GM18499 (cell line): ENCODE data around the gene C10orf90.

Source experiments
- ATAC-seq: cut with Tn5 transposase; IDR thresholded peaks from one replicate; pipeline ENCODE4 v1.9.1; 2021; ENCODE audit warnings: moderate number of reproducible peaks; ENCODE audit not compliant: insufficient read depth, unreplicated experiment

C10orf90 gene

GRCh38 chr10:126476246-126476645, 194.2 kb downstream of the C10orf90 start:
- ATAC-seq = no peak

GRCh38 chr10:126475074-126475691, 195.3 kb downstream of the C10orf90 start:
- ATAC-seq = no peak

- ATAC-seq = no peak
These were observed 196.5 kb downstream of the C10orf90 start for GRCh38 chr10:126474031-126474430.

GRCh38 chr10:126470991-126471390, 199.5 kb downstream of the C10orf90 start:
- no peak for ATAC-seq

GRCh38 chr10:126469692-126470091, 200.8 kb downstream of the C10orf90 start:
- ATAC-seq = no peak

GRCh38 chr10:126468876-126469643, 201.4 kb downstream of the C10orf90 start:
- no peak for ATAC-seq

- no peak for ATAC-seq
These were observed 202.0 kb downstream of the C10orf90 start for GRCh38 chr10:126468467-126468866.

- no peak for ATAC-seq
These were observed 204.7 kb downstream of the C10orf90 start for GRCh38 chr10:126465771-126466170.

- no peak for ATAC-seq
These were observed 207.2 kb downstream of the C10orf90 start for GRCh38 chr10:126463286-126463685.

GRCh38 chr10:126461289-126461940, 209.1 kb downstream of the C10orf90 start:
- ATAC-seq = no peak

- no peak for ATAC-seq
These were observed 210.5 kb downstream of the C10orf90 start for GRCh38 chr10:126459878-126460481.

GRCh38 chr10:126459032-126459831, 211.3 kb downstream of the C10orf90 start:
- ATAC-seq = no peak

- ATAC-seq = no peak
These were observed 212.0 kb downstream of the C10orf90 start for GRCh38 chr10:126458466-126458865.

- no peak for ATAC-seq
These were observed 213.9 kb downstream of the C10orf90 start for GRCh38 chr10:126456632-126457031.

GRCh38 chr10:126455766-126456405, 214.6 kb downstream of the C10orf90 start:
- ATAC-seq = no peak

- no peak for ATAC-seq
These were observed 215.3 kb downstream of the C10orf90 start for GRCh38 chr10:126455036-126455765.

- ATAC-seq = no peak
These were observed 216.3 kb downstream of the C10orf90 start for GRCh38 chr10:126454045-126454751.

GRCh38 chr10:126452245-126452644, 218.2 kb downstream of the C10orf90 start:
- no peak for ATAC-seq
